GM19043 (cell line): ENCODE measurements around the gene TAS2R42.

Source experiments
- ATAC-seq: cut with Tn5 transposase; IDR thresholded peaks from one replicate; pipeline ENCODE4 v1.9.1; 2021; ENCODE audit warnings: low read depth; ENCODE audit not compliant: unreplicated experiment

The TAS2R42 gene

DNA sequence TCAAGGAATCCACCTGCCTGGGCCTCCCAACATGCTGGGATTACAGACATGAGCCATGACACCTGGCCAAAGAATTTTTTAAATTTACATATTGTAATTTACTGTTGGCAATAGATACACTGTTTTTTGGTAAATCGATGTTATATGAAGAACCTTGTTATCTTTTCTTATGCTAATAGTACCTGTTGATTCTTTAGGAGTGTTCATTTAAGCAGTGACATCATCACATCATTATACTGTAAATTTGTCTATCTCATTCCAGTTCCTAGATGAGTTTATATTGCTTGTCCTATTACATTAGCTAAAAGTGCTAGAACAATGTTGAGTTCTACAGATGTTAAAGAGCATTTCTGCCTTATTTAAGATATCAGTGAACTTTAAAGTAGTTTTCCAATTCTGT lies 39.3 kb downstream of the TAS2R42 start:
- no peak for ATAC-seq

DNA sequence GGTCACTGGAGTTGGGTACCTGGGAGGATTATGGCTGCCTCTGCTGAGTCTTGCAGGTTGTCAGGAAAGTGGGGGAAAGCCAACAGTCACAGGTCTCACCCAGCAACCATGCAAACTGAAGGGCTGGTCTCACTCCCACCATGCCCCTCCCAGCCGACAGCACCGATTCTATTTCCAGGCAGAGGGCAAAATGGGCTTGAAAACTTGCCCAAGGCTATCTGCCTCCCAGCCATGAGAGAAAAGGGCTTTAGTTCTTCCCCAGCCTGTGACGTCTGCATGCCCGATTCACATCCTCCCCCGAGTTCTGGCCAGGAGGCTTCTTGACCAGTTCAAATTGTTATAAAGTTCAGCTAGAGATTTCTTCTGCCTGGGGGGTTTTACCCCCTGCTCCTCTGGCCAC lies 42.4 kb downstream of the TAS2R42 start:
- ATAC-seq, result no peak

DNA sequence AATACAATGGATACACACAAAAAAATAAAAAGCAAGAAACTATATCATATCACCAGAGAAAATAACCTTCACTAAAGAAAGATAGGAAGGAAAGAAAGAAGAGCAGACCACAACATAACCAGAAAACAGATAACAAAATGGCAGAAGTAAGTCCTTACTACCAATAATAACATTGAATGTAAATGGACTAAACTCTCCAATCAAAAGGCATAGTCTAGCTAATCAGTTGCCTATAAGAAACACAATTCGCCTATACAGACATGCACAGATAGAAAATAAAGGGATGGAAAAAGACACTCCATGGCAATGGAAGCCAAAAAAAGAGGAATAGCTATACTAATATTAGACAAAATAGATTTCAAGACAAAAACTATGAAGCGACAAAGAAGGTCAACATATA lies 43.4 kb downstream of the TAS2R42 start:
- ATAC-seq, result no peak

DNA sequence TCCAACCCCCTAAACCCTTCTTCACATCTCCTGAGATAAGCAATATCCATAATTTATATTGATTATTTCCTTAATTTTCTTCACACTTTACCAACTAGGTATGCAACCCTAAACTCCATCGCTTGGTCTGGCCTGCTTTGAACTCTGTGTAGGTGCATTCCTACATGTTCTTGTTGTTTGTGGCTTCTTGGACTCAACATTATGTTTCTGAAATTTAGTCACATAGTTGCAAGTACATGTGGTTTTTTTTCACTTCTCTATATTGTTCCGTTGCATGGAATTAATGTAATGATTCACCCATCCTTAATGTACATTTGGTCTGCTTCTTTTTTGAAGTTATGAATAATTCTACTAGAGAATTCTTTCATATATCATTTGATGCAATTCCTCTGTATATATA lies 50.7 kb downstream of the TAS2R42 start:
- ATAC-seq, result no peak
